ENCODE data around the gene RBMXL3.
"Not testable (repeated sequence)": the region's sequence is repeated elsewhere in the genome, so short reads cannot be mapped to it uniquely, and the experiment has no call there.

The RBMXL3 gene

GRCh38 chrX:115189110-115189509 is at the start of gene RBMXL3:
TSS of gene RBMXL3 (plus strand) at chrX:115189410. CDS start at chrX:115189442, 32 bp downstream.
- no peak for DNase-seq (ENCODE audit: low read depth)

- DNase-seq (ENCODE audit: low read depth), result no peak
Measured at GRCh38 chrX:115142057-115142456, 47.2 kb upstream of the RBMXL3 start.

DNA sequence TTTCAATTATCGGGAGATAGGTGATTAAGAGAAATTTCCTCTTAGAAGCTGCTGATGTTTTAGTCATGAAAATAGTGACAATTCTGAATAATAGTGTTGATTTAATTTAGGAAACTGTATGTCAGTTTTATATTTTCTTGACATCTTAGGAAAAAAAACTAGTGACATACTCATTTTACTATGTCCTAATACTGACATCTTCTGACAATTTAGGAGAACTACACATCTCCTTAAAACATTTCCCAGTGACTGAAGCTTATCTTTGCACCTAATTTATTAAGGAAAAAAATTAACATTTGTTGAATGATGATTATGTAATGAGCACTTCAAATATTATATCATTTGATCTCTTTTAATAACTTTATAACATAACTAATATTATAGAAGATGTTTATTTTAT is 42.0 kb upstream of the RBMXL3 start:
- DNase-seq (ENCODE audit: low read depth), result no peak

- no peak for DNase-seq (ENCODE audit: low read depth)
Measured at GRCh38 chrX:115173181-115173580, 16.0 kb upstream of the RBMXL3 start.

GRCh38 chrX:115174548-115174947 is 14.7 kb upstream of the RBMXL3 start:
- no peak for DNase-seq (ENCODE audit: low read depth)

DNA sequence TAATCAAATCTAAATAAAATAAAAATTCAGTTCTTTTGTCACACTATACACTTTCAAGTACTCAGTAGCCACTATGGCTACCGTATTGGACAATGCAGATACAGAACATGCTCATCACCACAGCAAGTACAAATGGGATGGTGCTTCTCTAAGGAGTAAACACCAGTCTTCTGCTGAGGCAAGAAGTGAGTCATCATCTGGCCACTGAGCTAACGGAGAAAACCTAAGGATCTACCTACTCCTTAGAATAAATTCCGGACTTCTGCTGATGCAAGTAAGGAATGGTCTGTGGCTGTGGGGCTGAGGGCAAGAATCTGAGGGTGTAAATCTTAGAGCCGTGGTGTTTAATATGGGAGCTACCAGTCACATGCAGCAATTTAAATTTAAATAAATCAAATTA is 11.3 kb upstream of the RBMXL3 start:
- DNase-seq (ENCODE audit: low read depth), result no peak

DNA sequence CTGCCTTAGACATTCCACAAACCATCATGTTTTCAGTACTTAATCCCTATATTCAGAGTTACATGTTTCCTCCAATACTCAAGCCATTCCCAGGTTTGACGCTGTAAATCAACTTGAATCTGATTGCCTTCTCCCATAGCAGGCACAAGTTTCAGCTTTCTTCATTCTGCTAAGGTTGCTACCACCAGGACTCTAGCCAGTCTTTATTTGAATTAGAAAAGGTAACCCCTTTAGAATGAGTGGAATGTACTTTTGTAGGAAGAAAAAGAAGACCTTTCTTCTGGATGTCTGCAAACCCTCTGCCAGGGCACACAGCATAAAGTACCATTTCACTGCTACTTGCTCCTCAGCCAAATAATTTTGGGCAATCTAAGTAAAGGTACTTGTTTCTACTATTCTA is 10.7 kb upstream of the RBMXL3 start:
- no peak for DNase-seq (ENCODE audit: low read depth)

GRCh38 chrX:115183980-115184379 is 5.2 kb upstream of the RBMXL3 start:
- no peak for DNase-seq (ENCODE audit: low read depth)

GRCh38 chrX:115189646-115190635 is 731 bp downstream of the RBMXL3 start:
- no peak for DNase-seq (ENCODE audit: low read depth)

DNA sequence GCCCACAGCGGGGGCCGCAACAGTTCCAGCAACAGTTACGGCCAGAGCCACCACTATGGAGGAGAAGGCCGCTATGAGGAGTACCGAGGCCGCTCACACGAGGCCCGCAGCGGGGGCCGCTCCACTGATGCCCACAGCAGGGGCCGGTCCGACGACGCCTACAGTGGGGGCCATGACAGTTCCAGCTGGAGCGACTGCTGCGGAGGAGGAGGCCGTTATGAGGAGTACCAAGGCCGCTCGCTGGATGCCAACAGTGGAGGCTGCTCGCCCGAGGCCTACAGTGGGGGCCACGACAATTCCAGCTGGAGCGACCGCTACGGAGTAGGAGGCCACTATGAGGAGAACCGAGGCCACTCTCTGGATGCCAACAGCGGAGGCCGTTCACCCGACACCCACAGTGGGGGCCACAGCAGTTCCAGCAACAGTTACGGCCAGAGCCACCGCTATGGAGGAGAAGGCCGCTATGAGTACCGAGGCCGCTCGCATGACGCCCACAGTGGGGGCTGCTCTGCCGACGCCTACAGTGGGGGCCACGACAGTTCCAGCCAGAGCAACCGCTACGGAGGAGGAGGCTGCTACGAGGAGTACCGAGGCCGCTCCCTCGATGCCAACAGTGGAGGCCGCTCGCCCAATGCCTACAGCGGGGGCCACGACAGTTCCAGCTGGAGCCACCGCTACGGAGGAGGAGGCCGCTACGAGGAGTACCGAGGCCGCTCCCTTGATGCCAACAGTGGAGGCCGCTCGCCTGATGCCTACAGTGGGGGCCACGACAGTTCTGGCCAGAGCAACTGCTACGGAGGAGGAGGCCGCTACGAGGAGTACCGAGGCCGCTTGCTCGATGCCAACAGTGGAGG is 1.7 kb downstream of the RBMXL3 start:
- DNase-seq (ENCODE audit: low read depth), result no peak

- no peak for DNase-seq (ENCODE audit: low read depth)
Measured at GRCh38 chrX:115191490-115192243, 2.5 kb downstream of the RBMXL3 start.

- DNase-seq (ENCODE audit: low read depth), result no peak
Measured at GRCh38 chrX:115192244-115192700, 3.1 kb downstream of the RBMXL3 start.

GRCh38 chrX:115204040-115204439 is 14.8 kb downstream of the RBMXL3 start:
- DNase-seq (ENCODE audit: low read depth), result no peak

DNA sequence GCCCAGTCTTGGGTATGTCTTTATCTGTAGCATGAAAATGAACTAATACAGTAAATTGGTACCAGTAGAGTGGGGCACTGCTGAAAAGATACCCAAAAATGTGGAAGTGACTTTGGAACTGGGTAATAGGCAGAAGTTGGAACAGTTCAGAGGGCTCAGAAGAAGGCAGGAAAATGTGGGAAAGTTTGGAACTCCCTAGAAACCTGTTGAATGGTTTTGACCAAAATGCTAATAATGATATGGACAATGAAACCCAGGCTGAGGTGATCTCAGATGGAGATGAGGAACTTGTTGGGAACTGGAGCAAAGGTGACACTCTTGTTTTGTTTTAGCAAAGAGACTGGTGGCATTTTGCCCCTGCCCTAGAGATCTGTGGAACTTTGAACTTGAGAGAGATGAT is 20.3 kb downstream of the RBMXL3 start:
- not testable (repeated sequence) for DNase-seq (ENCODE audit: low read depth)

DNA sequence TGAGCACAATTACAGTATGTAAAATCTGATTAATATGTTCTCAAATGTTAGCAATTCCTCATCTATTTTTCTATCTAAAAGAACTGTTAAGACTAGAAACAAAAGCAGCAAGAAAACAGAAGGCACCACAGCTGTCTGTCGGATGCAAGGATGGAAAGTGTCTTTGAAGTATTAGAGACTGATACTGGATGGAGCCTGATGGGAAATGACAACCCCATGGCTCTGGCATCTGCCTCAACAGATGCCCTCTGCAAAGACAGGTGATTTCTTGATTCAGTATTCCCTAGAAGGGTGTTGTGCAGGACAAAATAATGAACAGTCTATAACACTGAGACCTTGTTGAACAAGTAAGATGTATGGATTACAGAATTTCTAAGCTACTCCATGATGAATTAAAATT is 24.9 kb downstream of the RBMXL3 start:
- DNase-seq (ENCODE audit: low read depth), result no peak

- no peak for DNase-seq (ENCODE audit: low read depth)
Measured at GRCh38 chrX:115214605-115215004, 25.4 kb downstream of the RBMXL3 start.

DNA sequence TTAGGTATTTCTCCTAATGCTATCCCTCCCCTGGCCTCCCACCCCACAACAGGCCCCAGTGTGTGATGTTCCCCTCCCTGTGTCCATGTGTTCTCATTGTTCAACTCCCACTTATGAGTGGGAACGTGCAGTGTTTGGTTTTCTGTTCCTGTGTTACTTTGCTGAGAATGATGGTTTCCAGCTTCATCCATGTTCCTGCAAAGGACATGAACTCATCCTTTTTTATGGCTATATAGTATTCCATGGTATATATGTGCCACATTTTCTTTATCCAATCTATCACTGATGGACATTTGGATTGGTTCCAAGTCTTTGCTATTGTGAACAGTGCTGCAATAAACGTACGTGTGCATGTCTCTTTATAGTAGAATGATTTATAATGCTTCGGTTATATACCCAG is 28.1 kb downstream of the RBMXL3 start:
- not testable (repeated sequence) for DNase-seq (ENCODE audit: low read depth)

DNA sequence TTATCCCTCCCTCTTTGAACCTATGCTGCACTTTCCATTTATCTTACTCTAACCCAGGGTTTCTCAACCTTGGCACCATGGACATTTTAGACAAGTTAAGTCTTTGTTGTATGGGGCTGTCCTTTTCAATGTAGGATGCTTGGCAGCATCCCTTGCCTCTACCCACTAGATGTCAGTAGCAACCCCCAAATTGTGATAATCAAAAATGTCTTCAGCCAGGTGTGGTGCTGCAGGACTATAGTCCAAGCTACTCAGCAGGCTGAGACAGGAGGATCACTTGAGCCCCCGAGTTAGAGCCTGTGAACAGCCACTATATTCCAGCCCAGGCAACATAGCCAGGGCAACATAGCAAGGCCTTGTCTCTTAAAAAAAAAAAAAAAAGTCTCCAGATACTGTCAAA is 37.7 kb downstream of the RBMXL3 start:
- no peak for DNase-seq (ENCODE audit: low read depth)

DNA sequence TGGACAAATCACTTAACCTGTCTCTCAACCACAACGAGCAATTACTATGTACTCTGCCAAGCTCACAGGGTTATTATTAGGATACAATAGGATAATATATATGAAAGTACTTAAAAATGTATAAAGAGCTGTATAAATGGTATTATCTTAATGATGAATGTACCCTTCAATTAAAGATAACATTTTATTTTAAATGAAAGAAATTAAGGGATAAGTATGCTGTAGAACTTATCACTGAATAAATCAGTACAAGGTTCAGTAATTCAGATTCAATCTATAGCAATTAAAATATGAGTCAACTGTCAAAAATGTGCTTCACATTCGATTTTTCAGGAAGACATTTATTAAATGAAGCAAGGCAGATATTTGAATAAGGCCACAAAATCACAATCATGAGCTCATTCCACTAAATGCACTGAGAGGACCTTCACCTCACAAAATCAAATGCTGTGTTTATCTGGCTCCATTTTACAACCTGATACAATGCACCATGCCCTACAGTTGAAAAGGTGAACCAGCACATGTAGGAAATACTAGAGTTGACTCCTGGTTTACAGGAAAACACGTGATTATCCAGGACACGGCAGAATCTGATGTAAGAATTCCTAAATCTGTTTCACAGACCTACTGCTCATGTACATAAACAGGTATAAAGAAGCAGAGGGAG is 40.3 kb downstream of the RBMXL3 start:
- no peak for DNase-seq (ENCODE audit: low read depth)

DNA sequence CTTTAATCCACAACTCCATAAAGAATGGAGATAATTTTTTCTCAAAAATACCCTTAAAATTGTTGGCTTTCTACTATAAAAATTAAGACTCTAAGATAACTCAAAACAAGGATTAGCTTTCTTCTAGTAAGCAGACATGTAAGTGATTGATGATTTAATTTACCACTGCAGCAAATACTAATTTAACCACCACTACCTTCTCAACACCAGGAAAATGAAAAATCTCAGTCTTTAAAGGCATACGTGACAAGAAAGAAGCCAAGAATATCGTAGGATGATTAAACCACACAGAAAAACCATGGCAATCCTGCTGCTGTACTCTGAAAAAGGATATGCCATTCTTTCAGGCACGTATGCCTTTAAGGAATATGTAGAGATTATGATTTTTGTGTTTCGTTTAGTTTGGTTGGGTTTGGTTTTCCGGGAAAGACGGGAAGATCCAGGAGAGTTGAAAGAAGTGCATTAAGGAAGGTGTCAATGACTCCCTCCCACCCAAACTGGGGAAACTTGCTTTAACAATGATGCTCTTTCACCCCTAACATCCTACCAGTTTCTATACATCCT is 43.8 kb downstream of the RBMXL3 start:
- DNase-seq (ENCODE audit: low read depth), result no peak

Data from T-helper 22 cell (primary cell).